NCI-H2107 (cell line): ENCODE results near the gene DNM2.

Source experiments
- DNase-seq: peaks from one replicate; lab custom pipeline; 2025; lab: John Stamatoyannopoulos, UW

Gene DNM2

DNA sequence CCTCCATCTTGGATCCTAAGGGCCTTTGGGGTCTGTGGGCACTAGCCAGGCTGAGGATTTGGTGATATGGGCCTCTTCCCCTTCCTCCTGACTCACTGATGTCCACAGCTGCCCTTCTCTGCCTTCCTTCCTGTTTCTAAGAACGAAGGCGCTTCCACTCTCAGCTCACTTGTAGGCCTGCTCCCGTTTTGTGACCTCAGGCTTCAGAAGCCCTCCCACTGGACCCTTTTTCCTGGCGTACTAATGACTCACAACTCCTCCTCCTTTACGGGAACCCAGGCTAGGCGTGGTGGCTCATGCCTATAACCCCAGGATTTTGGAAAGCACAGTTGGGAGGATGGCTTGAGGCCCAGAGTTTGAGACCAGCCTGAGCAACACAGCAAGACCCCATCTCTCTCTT, 62.5 kb downstream of the DNM2 start:
- DNase-seq, result no peak

DNA sequence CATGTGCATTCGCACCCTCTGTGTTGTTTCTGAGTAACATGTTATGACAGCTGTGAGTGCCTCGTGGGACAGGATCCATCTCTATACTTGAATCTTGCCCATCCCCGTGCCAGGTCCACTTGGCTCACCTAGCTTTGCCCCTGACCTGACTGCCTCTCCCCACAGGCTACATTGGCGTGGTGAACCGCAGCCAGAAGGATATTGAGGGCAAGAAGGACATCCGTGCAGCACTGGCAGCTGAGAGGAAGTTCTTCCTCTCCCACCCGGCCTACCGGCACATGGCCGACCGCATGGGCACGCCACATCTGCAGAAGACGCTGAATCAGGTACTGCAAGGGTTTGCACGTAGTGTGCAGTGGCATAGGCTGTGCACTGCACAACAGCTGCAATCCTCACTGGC, 64.9 kb downstream of the DNM2 start:
- no peak for DNase-seq

DNA sequence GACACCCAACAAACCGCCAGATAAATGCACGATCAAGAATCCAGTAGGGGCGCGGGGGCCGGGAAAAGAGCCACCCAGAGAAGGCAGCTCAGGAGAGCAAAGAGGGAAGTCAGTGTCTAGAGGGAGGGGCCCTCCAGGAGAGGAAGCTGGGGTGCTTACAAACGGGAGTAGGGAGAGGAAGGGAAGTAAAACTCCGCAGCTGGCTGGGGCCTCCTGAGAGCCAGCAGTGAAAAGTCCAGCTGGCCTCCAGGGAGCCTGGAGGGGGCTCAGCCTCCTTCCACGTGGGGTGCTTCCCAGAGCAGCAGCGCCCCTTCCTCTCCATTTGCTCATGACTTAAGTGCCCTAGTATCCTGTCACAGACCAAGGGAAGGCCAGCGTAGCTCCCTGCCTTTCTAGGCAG, 66.4 kb downstream of the DNM2 start:
- no peak for DNase-seq

DNA sequence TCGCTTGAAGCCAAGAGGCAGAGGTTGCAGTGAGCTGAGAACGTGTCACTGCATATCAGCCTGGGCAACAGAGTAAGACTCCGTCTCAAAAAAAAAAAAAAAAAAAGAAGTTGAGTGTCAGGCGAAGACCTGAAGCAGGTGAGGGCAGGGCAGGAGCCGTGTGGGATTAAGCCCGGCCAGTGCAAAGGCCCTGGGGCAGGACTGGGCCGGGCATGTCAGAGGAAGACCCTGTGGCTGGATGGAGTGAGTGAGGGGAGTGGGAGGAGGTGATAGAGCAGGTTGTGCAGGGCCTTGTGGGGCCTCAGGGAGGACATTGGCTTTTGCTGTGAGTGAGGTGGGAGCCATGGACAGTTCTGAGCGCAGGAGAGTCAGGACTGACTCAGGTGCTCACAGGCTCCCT, 70.3 kb downstream of the DNM2 start:
- DNase-seq, result no peak

DNA sequence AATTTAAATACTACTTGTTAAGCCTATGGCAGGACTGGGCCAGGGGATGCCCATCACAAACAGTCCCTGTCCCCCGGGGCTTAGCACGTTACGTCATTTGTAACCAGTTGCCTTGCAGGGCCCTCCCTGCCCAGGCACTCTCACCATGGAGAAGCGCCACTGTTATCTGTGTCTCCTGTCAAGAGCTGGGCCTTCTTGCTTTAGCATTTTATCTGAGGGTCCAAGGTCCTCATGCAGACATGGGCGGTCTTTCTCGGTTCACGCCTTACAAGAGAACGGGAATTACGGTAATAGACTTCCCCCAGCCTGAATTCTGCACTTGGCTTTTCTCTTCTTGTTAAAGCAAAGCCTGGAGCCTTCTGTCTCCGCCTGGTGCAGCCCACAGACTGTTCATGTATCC, 72.0 kb downstream of the DNM2 start:
- no peak for DNase-seq

DNA sequence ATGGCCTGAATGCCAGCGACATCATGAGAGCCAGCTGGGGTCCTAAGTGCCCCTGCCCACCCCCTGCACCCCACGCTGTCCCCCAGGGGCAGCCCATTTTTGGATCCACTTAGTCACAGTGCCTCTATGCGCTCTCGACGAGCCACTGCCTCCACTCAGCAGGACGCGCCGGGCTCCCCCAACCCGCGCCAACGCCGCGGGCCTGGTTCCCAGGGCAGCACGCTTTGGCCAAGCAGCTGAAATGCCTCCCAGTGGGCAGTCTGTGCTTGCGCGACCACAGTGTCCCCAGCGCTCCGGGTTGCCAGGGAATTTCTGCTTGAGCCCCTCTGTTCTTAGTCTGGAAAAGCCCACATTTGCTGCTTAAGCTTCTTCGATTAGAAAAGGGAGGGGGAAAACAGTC, 78.8 kb downstream of the DNM2 start:
- no peak for DNase-seq

DNA sequence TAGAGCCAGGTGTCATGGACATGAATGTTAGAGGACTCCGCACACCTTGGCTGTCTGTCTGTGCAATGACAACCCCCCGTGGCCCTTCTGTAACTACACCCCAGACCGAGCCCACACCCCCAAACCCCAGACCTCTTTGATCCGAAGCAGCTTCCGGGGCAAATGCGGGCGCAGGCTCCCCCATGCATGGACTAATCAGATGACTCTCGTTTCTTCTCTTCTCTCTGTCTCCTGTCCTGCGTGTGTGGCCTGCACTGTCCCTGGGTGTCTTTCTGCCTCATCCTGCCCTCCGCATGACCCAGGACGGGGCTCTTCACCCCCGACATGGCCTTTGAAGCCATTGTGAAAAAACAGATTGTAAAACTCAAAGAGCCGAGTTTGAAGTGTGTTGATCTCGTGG, 79.2 kb downstream of the DNM2 start:
- no peak for DNase-seq

DNA sequence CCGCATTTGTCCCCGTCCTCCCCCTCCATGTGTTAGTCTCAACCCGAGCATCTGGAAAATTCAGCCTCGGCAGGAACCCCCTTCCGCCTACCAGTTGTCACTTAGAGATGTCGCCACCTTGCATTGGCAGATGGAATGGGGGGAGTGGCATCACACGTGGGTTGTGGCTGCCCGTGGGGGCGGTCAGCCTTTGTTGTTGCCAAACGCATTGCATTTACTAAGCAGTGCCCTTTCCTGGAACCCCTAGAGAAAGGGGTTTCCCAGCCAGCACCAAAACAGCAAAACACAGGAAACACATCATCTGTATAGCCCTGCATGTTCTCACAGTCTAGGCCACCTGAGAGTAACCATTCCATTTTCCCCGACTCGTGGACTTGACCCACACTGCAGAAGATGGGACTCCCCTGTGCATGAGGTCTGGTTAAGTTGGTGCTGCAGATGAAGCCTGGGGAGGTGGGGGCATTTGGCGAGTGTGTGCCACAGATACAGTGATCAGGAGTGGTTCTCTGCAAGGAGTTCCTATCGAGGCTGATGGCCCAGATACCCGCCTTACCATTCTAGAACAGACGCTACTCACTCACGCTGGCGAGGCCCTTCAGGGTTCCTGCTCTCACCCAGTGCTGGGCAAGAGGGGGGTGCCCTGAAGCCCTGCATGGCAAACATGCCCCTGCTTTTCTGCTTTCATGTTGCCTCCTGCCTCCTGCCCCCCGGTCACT, 79.8 kb downstream of the DNM2 start:
- DNase-seq, result no peak

DNA sequence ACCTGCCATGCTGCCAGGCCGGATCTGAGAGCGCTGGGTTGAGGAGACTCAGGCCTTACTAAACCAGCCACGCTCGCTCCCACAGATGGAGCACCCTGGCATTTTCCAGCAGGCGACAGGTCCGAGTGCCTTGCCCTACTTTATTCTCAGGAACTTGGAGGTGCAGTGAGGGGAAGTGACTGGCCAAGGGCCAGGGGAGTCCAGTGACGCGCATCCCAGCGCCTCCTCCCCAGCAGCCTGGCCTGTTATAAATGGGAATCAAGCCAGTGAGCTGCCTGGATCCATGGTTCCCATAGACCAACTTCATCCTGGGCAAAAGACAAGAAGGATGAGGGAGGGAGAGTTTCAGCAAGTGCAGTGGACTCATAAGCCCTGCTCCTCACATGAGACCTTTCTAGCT, 82.6 kb downstream of the DNM2 start:
- no peak for DNase-seq

DNA sequence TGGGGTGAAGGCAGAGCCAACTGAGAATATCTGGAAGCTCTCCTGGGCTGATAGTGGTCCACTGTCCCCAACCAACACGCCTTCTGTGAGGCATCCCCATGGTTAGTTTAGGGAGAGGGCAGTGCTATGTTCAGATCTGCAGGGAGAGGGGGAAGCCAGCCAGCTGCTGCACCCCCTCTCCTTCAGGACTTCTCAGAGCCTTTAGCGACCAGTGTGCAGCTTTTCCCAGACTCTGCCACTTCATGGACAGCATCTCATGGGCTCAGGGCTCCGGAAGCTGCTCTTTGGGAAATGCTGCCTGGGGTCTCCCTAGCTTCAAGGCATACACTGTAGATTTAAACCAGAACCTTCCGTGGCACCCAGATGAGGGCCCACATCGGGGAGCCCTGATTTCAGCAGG, 84.6 kb downstream of the DNM2 start:
- no peak for DNase-seq

DNA sequence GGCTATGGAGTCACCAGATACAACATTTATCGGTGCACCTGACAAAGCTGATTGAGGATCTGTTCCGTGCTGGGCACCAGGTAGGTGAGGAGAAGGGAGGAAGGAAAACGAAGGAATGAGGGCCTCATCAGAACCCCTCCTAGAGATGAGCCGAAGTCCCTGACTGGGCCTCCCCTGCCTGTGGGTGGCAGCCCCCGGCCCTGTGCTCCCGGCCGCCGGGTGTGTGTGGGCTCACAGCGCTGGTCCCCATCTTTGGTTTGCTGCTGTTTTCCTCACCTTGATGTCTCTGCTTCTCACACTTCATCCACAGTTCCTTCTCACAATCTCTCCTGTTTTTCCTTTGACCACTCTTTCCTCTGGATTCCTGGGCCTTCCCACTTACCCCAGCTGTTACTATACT, 85.4 kb downstream of the DNM2 start:
- no peak for DNase-seq

DNA sequence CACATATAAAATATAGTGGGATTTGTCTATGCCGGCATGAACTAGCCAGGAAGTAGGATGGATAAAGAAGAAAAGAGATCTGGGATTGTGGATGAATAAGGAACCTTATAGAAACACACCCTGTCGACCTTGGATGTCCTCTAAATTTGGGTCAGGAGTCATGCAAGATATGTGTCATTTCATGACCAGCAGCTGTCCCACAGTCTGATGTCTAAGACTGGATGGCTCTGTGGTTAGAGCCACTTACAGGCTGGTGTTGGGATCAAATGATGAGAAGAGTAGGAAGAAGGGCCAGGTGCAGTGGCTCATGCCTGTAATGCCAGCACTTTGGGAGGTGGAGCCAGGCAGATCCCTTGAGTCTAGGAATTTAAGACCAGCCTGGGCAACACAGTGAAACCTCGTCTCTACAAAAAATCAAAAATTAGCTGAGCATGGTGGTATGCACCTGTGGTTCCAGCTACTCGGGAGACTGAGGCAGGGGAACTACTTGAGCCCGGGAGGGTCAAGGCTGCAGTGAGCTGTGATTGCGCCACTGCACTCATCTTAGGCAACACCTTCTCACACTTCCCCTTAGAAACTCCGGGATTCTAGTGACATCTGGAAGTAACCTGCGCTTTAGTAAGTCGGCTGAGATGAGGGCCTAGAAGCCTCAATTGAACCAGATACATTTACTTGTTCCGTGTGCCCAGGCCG, 87.3 kb downstream of the DNM2 start:
- DNase-seq, result no peak

DNA sequence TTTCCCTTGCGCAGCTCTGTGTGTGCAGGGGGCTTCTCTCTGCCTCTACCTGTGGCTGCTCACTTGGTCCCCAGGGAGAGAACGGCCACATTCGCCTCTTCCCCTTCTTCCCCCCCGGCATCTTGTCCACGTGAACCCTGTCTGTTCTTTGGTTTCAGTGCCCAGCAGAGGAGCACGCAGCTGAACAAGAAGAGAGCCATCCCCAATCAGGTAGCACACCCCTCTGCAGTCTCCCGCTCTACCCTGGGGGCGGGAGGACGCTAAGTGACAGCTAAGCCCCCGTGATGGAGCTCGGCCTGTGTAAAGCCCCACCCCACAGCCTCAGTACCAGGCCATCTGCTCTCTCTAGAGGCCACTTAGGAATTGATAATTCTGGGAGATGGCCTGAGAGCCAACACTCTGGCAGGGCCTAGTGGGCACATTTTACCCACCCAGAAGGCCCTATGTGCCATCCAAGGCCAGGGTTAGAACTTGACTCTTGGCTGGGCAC, 87.9 kb downstream of the DNM2 start:
- DNase-seq, result no peak

DNA sequence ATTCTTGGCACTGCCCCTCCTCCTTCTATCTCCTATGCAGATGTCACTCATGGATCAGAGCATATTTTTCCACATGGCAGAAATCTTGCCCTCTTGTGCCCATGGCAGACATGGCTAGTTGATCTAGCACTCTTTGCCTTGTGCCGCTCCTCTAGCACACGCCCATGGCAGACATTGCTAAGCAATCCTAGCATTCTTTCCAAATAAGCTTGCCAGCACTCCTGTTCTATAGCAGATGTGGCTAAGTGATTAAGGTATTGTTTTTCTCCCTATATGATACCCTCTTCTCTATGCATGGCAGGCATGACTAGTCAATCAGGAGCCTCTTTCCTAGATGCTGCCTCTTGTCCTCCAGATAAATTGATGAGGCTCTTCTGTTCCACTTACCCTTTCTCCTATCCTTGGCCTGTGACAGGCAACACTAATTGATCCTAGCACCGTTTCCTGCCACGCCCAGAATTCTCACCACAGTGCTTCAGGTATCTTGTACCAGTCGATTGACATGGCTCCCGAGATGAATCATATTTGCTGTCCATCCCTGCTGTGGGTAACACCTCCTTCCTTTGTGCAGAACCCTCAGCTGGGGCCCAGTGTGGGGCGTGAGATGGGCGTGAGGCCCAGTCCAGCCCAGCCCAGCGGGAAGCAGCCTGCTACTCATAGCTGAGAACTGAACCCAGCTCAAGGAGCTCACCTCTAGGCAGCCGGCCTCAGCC, 91.2 kb downstream of the DNM2 start:
- no peak for DNase-seq

DNA sequence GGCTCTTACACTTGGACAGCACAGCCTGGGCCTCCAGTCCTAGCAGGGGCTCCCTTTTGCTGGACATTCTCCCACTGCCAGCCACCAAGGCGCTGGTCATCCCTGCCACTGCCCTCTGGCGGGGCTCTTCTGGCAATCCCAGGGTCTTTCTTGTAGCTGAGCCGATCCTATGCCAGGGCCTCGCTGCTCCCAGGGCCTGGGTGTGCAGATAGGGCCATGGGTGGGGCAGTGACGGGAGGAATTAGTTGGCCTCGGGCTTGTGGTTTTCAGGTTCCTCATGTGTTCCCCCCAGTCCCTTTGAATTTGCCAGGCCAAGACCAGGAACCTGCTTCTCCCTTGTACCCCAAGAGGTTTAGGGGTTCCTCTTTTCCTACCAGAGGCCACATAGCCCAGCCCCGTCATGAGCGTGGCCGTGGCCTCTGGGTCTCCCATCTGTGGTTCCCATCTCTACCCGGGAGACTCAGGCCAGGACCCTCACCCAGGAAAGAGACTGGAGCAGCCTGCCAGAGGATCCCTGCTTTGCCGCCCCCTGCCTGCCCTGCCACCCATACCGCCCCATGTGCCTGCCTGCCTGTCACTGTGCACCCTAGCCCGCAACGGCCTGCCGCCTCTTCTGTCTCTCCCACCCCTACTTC, 91.9 kb downstream of the DNM2 start:
- no peak for DNase-seq

DNA sequence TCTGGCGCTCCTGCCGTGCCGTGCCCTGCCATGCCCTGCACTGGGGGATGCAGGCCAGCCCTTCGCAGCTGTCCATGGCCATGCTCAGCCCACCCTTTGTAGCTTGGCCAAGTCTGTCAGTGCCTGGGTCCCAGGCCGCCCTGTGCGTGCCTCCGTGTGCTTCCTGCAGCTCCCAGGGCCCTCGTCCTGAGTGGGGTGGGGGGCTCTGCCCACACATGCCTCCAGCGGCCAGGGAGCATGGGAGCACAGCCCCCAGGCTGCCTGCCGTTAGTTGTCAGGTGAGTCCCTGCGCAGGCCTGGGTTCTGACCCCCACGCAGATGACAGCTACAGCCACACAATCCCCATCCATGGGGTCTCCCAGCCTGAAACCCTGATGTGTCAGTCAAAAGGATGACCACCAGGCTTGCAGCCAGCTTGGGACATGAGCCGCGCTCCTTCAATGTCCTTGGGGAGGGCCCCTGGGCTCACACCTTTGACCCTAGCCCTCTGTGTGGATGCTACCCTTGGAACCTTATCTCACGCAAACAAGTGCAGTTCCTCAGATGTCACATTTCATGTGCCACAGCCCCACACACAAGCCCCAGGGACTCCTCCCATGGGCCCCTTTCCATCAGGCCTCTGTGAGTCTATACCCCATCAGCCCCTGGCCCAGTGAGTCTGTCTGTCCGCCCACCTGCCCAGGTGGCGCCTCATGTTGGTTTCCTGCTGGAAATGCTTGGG, 93.7 kb downstream of the DNM2 start:
- no peak for DNase-seq

DNA sequence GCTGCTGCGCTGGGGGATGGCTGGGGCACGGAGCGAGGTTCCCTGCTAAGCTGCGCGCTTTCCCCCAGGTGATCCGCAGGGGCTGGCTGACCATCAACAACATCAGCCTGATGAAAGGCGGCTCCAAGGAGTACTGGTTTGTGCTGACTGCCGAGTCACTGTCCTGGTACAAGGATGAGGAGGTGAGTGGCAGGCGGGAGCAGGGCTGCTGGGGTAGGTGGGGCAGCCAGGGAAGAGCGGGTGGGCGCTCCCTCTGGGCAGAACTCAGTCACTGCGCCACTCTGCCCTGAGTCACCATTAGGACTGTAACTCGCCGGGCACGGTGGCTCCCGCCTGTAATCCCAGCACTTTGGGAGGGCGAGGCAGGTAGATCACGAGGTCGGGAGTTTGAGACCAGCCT, 94.3 kb downstream of the DNM2 start:
- DNase-seq, result no peak

DNA sequence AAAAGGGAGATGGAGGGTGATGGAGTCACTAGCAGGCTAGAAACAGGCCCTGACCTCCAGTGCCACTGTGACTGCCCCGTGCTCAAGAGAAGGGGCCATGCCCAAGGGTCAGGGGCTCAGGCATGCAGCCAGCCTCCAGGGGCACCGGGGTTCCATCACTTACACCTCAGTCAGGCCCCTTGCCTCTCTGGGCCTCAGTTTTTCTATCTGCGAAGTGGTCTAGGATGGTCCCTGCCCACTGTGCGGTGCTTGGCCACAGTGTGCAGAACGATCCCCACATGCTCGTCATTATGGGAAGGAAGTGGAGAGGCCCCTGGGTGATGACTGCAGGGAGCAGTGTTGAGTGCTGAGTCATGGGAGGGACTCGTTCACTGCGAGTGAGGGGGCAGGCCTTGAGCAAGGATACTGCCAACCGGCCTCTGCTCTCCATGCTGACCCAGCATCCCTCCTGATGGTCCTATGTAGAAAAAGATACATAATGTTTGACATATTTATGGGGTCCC, 95.1 kb downstream of the DNM2 start:
- no peak for DNase-seq

DNA sequence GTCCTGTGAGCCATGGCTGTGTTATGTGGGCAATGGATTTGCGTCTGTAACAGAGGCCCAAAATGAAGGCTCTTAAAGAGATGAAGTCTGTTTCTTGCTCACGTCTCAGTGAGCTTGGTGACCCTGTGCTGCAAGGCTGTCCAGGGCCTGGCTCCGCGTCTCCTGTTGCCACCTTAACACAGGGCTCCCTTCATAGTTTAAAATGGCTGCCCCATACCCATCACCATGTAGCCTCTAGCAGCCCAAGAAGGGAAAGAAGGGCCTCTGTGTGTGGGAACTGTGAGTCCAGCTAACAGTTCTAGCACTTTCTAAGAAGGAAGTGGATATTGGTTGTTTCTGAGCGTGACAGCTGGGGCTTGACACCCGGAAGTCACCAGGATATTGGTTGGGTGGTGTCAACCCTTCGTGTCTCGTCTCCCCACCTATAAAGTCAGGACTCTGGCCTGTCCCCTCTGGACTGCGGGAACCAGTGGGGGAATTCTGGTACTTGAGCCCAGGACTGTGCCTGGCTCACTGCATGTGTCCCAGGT, 97.2 kb downstream of the DNM2 start:
- DNase-seq, result no peak

DNA sequence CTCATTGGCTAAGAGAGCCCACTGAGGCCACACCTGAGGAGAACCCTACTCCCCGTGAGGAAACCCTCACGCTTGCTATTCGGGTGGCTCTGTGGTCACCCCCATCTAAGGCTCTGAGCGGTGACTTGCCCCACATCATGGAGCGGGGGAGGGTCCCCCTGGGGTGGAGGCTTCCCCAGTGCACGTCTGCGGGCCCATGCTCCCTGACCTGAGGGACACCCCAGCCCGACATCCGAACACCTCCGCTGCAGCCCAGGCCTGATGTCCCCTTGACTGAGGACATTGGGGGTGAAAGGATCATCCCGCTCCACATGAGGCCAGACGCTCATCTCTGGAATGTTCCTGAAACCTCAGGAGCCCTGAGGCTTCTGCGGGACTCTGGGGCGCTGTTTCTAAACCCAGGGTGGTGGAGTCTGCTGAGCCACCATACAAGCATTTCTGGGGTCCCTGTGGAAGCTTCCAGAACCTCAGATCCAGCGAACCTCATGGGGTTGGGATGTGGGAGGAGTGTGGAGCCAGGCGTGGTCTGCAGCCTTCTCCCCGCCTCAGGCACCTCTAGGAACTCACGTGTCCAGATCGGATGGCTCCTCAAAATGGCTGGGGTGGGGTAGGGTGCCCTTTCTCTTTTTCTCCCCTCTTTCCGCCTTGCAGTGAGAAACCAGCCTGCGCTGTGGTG, 98.2 kb downstream of the DNM2 start:
- no peak for DNase-seq

DNA sequence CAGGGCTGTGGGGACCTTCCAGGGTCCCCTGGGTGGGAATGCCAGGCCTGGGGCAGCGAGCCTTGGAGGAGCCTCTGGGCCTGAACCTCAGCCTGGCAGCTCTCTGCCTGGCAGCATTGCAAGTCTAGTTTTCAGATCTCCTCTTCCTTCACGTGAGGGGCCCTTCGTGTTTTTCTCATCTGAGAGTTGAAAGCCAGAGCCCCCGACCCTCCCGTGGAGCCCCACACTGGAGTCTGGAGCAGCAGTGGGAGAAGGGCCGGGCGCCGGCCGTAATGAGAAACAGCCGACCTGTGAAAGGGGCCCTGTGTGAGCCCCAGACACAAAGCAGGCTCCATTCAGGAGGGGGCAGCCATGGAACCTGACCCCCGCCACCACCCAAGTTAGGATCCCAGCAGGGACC, 98.8 kb downstream of the DNM2 start:
- DNase-seq, result no peak
